Myocyte (in vitro differentiated cells): ENCODE results near the gene PLCG1. TPM values are rescaled to one million over a fixed set of nuclear protein-coding genes. Genes with fewer than 3 reads are reported as not detected.

ENCODE experiments used
- DNase-seq: peaks from one replicate; pipeline ENCODE4 v3.0.0-alpha.2; 2012; ENCODE audit warnings: low read depth
- microRNA-seq: library from miRNA; unstranded; fragments of <30 nt; microRNA quantifications from one replicate; pipeline ENCODE4, GENCODE V29; 2016
- total RNA-seq: library from RNA; depleted of rRNA; stranded (reverse); fragments of >200 nt; gene quantifications from 2 replicates; pipeline ENCODE4 v1.2.3, GENCODE V29; 2014

The PLCG1 gene
- total RNA-seq, 1 donor from 2014 or later, result 86.9 TPM

- DNase-seq, result no peak
These were observed 67.2 kb downstream of the PLCG1 start for GRCh38 chr20:41204304-41205265.

DNA sequence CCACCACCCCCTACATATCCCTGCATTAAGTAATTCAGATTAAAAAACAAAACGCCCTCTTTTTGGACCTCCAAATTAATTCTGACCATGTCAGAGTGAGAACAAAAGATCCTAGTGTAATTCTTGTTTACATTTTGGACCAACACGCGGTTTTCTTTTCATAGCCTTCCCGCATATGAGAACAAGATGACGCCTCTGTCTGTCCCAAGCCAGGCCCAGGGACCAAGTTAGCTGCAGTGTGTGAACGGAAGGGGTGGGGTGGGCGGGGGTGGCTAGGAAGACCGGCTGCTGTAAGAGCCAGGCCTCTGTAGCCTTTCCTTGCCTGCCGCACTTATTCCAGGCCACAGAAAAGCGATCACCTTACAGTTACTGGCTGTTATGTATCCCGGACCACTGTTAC is 68.0 kb downstream of the PLCG1 start:
- no peak for DNase-seq

DNA sequence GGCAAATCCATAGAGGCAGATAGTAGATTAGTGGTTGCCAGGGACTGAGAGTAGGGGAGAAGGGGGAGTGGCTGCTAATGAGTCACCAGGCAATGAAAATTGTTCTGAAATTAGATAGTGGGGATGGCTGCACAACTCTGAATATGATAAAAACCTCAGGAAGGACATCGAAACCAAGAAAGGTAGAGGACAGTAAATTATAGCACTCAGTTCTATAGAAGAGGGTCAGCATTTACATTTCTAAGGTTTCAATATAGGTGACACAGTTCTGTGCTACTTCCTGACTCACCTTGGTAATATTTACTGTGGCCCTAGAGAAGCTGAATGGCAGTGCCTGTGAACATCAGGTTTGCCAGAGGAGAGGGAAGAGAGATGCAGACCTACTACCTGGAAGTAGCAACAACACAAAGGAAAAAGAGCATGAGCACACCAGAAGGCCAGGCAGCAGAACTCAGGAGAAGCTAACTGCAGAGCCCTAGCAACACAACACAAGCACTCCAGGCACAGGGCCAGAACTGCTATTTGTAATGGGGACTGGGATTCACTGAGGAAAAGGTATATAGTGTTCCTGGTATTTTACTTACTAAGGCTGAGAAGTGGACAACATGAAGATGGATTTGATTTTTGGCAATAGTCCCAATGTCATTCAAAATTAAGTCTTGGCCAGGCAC is 75.9 kb downstream of the PLCG1 start:
- peak; percentile 38 for DNase-seq

GRCh38 chr20:41214202-41214601 is 76.9 kb downstream of the PLCG1 start:
- DNase-seq, result no peak

DNA sequence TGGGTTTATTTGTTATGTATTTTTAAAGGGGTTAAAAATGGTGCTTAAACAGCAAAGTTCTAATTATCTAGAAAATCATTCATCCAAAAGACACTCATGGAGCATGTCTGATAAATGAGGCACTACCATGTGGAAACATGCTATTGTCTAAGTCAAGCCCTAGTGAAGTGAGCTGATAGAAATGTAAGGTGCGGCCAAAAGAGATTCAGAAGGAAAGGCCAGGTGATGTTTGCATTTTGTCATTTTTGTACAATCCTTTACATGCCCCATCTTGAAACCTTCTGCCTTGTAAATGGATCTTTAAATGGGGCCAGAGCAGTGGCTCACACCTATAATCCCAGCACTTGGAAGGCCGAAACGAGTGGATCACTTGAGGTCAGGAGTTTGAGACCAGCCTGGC is 77.3 kb downstream of the PLCG1 start:
- no peak for DNase-seq

DNA sequence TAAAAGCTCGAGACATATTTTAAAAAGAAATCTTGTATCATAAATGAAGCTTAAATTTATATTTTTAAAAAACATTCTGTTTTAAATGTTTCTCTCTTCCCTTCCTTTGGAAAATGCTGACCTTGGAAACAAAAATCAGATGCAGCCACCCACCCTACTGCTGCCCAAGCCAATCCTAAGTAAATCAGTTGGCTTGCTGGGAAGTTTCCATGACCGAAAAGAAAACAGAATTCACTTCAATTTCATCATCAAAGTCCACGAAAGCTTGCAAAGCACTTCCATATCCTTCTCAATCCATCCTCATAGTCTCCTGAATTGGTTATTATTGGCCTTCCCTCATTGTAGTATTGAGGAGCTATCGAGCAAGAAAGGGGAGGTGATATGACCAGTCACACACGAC is 80.1 kb downstream of the PLCG1 start:
- DNase-seq, result no peak

DNA sequence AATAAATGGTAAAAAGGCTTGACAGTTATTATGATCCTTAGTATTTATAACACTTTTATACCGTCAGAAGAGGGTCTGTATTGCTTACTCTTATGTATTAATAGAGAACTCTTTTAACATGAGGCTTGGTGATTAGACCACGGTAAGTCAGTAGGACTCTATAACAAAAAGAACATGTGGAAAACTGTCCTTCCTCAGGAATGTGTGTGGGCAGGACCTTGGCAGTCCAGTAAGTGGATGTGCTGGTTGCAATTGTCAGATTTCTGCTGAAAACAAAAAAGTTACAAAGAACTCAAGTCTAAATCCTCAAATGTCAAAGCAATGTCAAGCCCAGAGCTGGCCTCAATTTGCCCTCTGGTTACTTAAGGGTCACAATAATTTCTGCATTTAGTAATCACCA is 81.1 kb downstream of the PLCG1 start:
- peak; percentile 52 for DNase-seq

GRCh38 chr20:41219824-41220223 is 82.5 kb downstream of the PLCG1 start:
- no peak for DNase-seq

GRCh38 chr20:41221614-41222218 is 84.4 kb downstream of the PLCG1 start:
- no peak for DNase-seq

GRCh38 chr20:41222296-41222695 is 85.0 kb downstream of the PLCG1 start:
- DNase-seq, result no peak

- DNase-seq, result no peak
These were observed 85.4 kb downstream of the PLCG1 start for GRCh38 chr20:41222703-41223102.

GRCh38 chr20:41223112-41223511 is 85.8 kb downstream of the PLCG1 start:
- no peak for DNase-seq

DNA sequence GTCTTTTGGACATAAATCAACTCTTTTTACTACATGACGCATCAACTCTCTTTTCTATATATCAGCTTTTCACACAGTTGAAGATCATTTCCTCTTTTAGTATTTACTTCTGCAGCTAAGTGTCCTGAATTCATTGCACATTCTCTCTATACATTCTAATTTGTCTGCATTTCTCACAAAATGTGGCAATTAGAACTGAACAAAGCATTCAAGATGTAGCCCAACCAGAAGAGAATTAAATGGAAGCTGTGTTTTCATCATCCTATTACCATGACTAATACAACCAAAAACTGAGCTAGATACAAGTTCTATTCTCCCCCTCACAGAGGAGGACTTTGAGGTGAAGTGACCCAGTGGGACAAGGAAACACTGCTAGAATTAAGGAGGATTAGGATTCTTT is 86.9 kb downstream of the PLCG1 start:
- no peak for DNase-seq

- no peak for DNase-seq
These were observed 87.7 kb downstream of the PLCG1 start for GRCh38 chr20:41225091-41225490.

DNA sequence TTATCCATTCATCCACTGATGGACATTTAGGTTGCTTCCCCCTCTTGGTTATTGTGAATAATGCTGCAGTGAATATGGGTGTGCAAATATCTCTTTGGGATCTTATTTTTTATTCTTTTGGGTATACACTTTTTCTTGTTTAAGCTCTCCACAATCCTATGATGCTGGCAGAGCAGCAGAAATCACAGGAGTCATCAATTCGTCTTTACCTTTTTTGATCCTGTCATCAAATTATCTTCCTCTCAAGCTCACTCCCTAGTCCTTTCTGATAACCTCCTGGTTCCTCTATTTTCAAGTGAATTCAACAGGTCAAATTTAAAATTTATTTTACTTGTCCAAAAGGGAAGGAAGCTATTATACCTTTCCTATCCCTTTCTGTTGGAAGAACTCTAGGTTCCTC is 89.1 kb downstream of the PLCG1 start:
- DNase-seq, result no peak

Small RNAs within 50 kb of the gene (microRNA-seq; reads per million reads assigned to microRNA genes)
- not detected for gene MIR6871

Other genes starting within 250 kb of the PLCG1 start
- 18.8 and 23.3 TPM in 2 replicates for gene TOP1, start 108.7 kb upstream of the PLCG1 start, total RNA-seq
- gene ZHX3, start 180.2 kb downstream of the PLCG1 start, total RNA-seq, result 35.8 and 36.4 TPM in 2 replicates
- 7.7 and 12.2 TPM in 2 replicates for gene LPIN3, start 203.3 kb downstream of the PLCG1 start, total RNA-seq
- not detected in 2 replicates for gene EMILIN3, start 229.3 kb downstream of the PLCG1 start, total RNA-seq